ENCODE data around the gene CHRM4. TPM values are rescaled to one million over a fixed set of nuclear protein-coding genes. Genes with fewer than 3 reads are reported as not detected.

The CHRM4 gene
- total and polyA plus RNA-seq, 2 of the 13 experiments (the other 11 are each of a cell fraction or from before 2014, with no cell fraction given), result 0.13 to 0.21 TPM

GRCh38 chr11:46392421-46393230 lies 1.1 kb upstream of the CHRM4 start (continued):
- TF ChIP-seq AKNA (CRISPR knock-in tag; IDR thresholded peaks at IDR 0.05; ENCODE audit: borderline replicate concordance) (peak; percentile 97), RBAK (CRISPR knock-in tag; IDR thresholded peaks at IDR 0.05) (peak; percentile 73; the same call in 1 of the 2 replicates)

- 0% methylated on average over 3 of the region's 31 CpGs for WGBS (ENCODE audit: low lambda C conversion rate)
- POLR2A ChIA-PET, result interaction anchor here (1.6 to 2.0 kb wide), 2 partner anchors 8 to 163 kb away, joined by 5 to 9 read pairs; no protein-coding TSS in a partner anchor
- in situ Hi-C loops (cut with HindIII; ENCODE audit: extremely low pct_ligation_motif_present, low pct_unique_long_range_greater_than_20kb), result no loop called here
- Histone ChIP-seq H2AFZ (ENCODE audit: low read length) (no peak overlapping the region), H3K79me2 (ENCODE audit: insufficient read depth, low read length) (no peaks in the 10 kb centered on the region), H3K4me1 (ENCODE audit: insufficient read depth, low read length) (peaks cover 53% of the 10 kb centered on the region), H4K20me1 (ENCODE audit: insufficient read depth, low read length) (peaks cover 15% of the 10 kb centered on the region), H3K4me3 (replicated peaks in 1 of 3; ENCODE audit: insufficient read depth in 1 of 3, low read depth in 2 of 3, low read length in 3 of 3) (peak overlapping the region; percentile 41 to 82 (median 58); a peak in 4 of 6 replicates), H3K9ac (ENCODE audit: insufficient read depth, low read depth, low read length) (no peak overlapping the region), H3K9me3 (ENCODE audit: low read length) (no peaks in the 10 kb centered on the region), H3K36me3 (replicated peaks in 1 of 2; ENCODE audit: control insufficient read depth in 1 of 2, insufficient read depth in 2 of 2, low read length in 2 of 2) (peaks cover 0 to under 1% of the 10 kb centered on the region in 2 experiments; a peak in 1 of 5 replicates), H3K27me3 (ENCODE audit: control insufficient read depth in 1 of 2, insufficient read depth in 2 of 2, low read length in 2 of 2) (peaks cover 13 to 36% of the 10 kb centered on the region in 2 experiments), H3K27ac (ENCODE audit: extremely low read length, insufficient read depth, low read length) (no peak overlapping the region), H3K4me2 (ENCODE audit: low read depth, low read length) (peak overlapping the region; percentile 73)
- TF ChIP-seq TMF1 (CRISPR knock-in tag; IDR thresholded peaks at IDR 0.05; ENCODE audit: low read depth) (no peak), HNRNPK (IDR thresholded peaks at IDR 0.05; ENCODE audit: low read depth, low read length, poor library complexity, severe bottlenecking) (peak; percentile 27), ZNF460 (CRISPR knock-in tag; IDR thresholded peaks at IDR 0.05; ENCODE audit: borderline replicate concordance) (no peak), GABPB1 (CRISPR knock-in tag; IDR thresholded peaks at IDR 0.05) (0 out of 2 replicates have a peak, but pooled peaks have one; percentile 1), ZNF777 (CRISPR knock-in tag; IDR thresholded peaks at IDR 0.05) (peak; percentile 69; the same call in 1 of the 2 replicates)
- DNase-seq (ENCODE audit: low spot score), result no peak
- intact Hi-C loops (cut with micrococcal nuclease; ENCODE audit: unreplicated experiment), result no loop called here
- no peak for ATAC-seq
- no peak for FAIRE-seq
- BruUV-seq (replicated peaks), result no TSS peak
- CTCF ChIA-PET (ENCODE audit: low intra/inter-chr PET ratio, low total read pairs), result no interaction called here
Observed at GRCh38 chr11:46391186-46391577, 394 bp downstream of the CHRM4 start.
